DND-41 (cell line): ENCODE data around the gene OR51M1.

Experiments
- ATAC-seq: fragments of 200-7000 bp; cut with Tn5 transposase; 3 replicates; pipeline ENCODE4 v1.9.1; 2021; ENCODE audit warnings: low read depth; ENCODE audit not compliant: insufficient read depth
- DNase-seq: peaks from one replicate; pipeline ENCODE4 v3.0.0-alpha.2; 2020
- H2AFZ ChIP-seq: 2 replicates; pipeline ENCODE4 v1.6.0; 2012; ENCODE audit warnings: low read depth, low read length
- H3K27ac ChIP-seq: 2 replicates; pipeline ENCODE4 v1.5.1; 2012; ENCODE audit warnings: low read length, inconsistent platforms
- H3K27me3 ChIP-seq: fragments of 200-600 bp; sonication (generic); 2 replicates; pipeline ENCODE4 v1.6.0; 2012; ENCODE audit warnings: low read length, mild to moderate bottlenecking, inconsistent platforms; ENCODE audit not compliant: insufficient read depth, poor library complexity
- H3K36me3 ChIP-seq: 2 replicates; pipeline ENCODE4 v1.5.1; 2012; ENCODE audit warnings: low read length, inconsistent platforms; ENCODE audit not compliant: insufficient read depth
- H3K4me1 ChIP-seq: 2 replicates; pipeline ENCODE4 v1.5.1; 2012; ENCODE audit warnings: mild to moderate bottlenecking, low read length; ENCODE audit not compliant: insufficient read depth
- H3K4me2 ChIP-seq: 2 replicates; pipeline ENCODE4 v1.6.0; 2012; ENCODE audit warnings: mild to moderate bottlenecking, moderate library complexity, low read length, inconsistent platforms; ENCODE audit not compliant: insufficient read depth
- H3K4me3 ChIP-seq, 2 experiments: fragments of 200-600 bp in 1 of 2; shearing (Covaris generic) in 1 of 2; 2 replicates each; pipeline ENCODE4 v1.5.1; 2012 to 2016; ENCODE audit warnings: inconsistent platforms in 2 of 2, low read length in 2 of 2, mild to moderate bottlenecking in 2 of 2, low read depth in 1 of 2, moderate library complexity in 1 of 2
- H3K79me2 ChIP-seq: 2 replicates; pipeline ENCODE4 v1.6.0; 2012; ENCODE audit warnings: low read length, inconsistent platforms; ENCODE audit not compliant: insufficient read depth
- H3K9ac ChIP-seq: 2 replicates; pipeline ENCODE4 v1.6.0; 2012; ENCODE audit warnings: low read depth, mild to moderate bottlenecking, inconsistent platforms, low read length, moderate library complexity
- H3K9me3 ChIP-seq: 2 replicates; pipeline ENCODE4 v1.5.1; 2012; ENCODE audit warnings: low read length, moderate library complexity, mild to moderate bottlenecking, inconsistent platforms; ENCODE audit not compliant: insufficient read depth, severe bottlenecking
- H4K20me1 ChIP-seq: 2 replicates; pipeline ENCODE4 v1.6.0; 2012; ENCODE audit warnings: low read length; ENCODE audit not compliant: insufficient read depth
- EZH2 ChIP-seq: IDR thresholded peaks from 3 replicates; pipeline ENCODE4 v1.6.1; 2012; ENCODE audit warnings: borderline replicate concordance, low read depth, mild to moderate bottlenecking, moderate library complexity, low read length, inconsistent platforms; ENCODE audit not compliant: severe bottlenecking
- TF ChIP-seq, protein P1 (sequence below): IDR thresholded peaks from 2 replicates; pipeline ENCODE4 v1.5.1; 2012; ENCODE audit warnings: borderline replicate concordance, low read length, moderate library complexity, mild to moderate bottlenecking; ENCODE audit not compliant: poor library complexity, severe bottlenecking; ENCODE audit errors: extremely low read depth

Gene OR51M1

GRCh38 chr11:5366856-5367255 is 16.8 kb upstream of the OR51M1 start:
- ATAC-seq (no peak), DNase-seq (no peak)
- no peak overlapping the region for H3K4me2 ChIP-seq
- no peak for TF ChIP-seq EZH2
- TF ChIP-seq, protein P1, sequence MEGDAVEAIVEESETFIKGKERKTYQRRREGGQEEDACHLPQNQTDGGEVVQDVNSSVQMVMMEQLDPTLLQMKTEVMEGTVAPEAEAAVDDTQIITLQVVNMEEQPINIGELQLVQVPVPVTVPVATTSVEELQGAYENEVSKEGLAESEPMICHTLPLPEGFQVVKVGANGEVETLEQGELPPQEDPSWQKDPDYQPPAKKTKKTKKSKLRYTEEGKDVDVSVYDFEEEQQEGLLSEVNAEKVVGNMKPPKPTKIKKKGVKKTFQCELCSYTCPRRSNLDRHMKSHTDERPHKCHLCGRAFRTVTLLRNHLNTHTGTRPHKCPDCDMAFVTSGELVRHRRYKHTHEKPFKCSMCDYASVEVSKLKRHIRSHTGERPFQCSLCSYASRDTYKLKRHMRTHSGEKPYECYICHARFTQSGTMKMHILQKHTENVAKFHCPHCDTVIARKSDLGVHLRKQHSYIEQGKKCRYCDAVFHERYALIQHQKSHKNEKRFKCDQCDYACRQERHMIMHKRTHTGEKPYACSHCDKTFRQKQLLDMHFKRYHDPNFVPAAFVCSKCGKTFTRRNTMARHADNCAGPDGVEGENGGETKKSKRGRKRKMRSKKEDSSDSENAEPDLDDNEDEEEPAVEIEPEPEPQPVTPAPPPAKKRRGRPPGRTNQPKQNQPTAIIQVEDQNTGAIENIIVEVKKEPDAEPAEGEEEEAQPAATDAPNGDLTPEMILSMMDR = no peak
- no peak overlapping the region for H2AFZ ChIP-seq
- no peak overlapping the region for H3K27ac ChIP-seq
- H3K9me3 ChIP-seq = no peaks in the 10 kb centered on the region
- H3K4me3 ChIP-seq = no peak overlapping the region
- H3K27me3 ChIP-seq = peaks cover 3% of the 10 kb centered on the region
- H3K36me3 ChIP-seq = no peaks in the 10 kb centered on the region
- H3K79me2 ChIP-seq = no peaks in the 10 kb centered on the region
- no peaks in the 10 kb centered on the region for H4K20me1 ChIP-seq
- no peaks in the 10 kb centered on the region for H3K4me1 ChIP-seq
- H3K9ac ChIP-seq = no peak overlapping the region

DNA sequence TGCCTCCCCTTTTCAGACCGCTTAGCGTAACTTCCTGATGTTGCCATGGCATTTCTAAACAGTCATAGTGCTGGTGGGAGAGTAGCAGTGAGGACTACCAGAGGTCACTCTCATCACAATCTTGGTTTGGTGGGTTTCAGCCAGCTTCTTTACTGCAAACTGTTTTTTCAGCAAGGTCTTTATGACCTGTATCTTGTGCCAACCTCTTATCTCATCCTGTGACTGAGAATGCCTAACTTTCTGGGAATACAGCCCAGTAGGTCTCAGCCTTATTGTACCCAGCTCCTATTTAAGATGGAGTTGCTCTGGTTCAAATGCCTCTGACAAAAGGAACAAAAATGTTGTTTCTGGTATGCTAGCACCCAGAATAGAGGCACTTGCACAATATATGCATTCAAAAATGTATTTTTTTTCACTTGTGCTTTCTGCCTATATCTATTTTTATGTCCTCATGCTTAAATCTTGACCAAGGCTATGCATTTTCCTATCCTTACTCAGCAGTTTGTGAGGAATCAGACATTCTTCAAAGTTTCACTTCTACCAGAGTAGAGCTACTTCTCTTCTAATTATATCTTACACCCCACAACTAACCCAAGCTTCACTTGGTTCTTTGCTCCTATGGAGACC is 16.1 kb upstream of the OR51M1 start:
- Histone ChIP-seq H3K36me3 (no peaks in the 10 kb centered on the region), H2AFZ (no peak overlapping the region), H3K79me2 (no peaks in the 10 kb centered on the region), H3K27me3 (peaks cover 3% of the 10 kb centered on the region), H3K9me3 (no peaks in the 10 kb centered on the region), H3K27ac (no peak overlapping the region), H3K4me3 (no peak overlapping the region), H3K4me2 (no peak overlapping the region), H3K4me1 (no peaks in the 10 kb centered on the region), H4K20me1 (no peaks in the 10 kb centered on the region), H3K9ac (no peak overlapping the region)
- DNase-seq = no peak
- no peak for ATAC-seq
- no peak for TF ChIP-seq EZH2
- TF ChIP-seq, protein P1 = no peak

DNA sequence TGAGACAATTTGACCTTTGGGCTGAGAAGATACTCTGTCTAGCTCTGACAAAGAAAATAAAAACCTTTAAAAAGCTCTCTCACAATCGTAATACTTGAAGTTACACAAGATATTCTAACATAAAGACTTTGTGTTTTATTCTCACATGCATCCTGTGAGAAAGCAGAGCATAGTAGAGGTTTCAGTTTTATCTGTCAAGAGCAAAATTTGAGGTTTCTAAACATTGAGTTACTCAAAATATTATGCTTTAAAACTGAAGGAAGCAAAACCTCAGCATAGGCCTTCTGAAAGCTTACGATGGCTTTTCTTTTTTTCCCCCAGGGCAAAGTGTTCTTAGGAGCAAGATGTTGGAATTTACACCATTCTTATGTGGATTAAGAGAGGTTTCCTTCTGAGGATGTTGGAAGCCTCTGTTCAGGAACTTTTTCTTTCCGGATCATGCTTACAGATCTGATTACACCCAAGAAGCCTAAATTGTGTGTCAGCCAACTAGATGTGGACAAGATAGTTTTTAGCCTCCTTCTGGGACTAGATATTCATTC is 15.0 kb upstream of the OR51M1 start:
- no peak for ATAC-seq
- no peak overlapping the region for H3K4me2 ChIP-seq
- DNase-seq = no peak
- H3K9ac ChIP-seq = no peak overlapping the region
- no peak for TF ChIP-seq EZH2
- TF ChIP-seq, protein P1 = no peak
- H3K27ac ChIP-seq = no peak overlapping the region
- H3K4me3 ChIP-seq = no peak overlapping the region
- no peaks in the 10 kb centered on the region for H3K9me3 ChIP-seq
- peaks cover 3% of the 10 kb centered on the region for H3K27me3 ChIP-seq
- H3K79me2 ChIP-seq = no peaks in the 10 kb centered on the region
- no peaks in the 10 kb centered on the region for H4K20me1 ChIP-seq
- H2AFZ ChIP-seq = no peak overlapping the region
- H3K4me1 ChIP-seq = no peaks in the 10 kb centered on the region
- no peaks in the 10 kb centered on the region for H3K36me3 ChIP-seq
